HG03378 (cell line): Measurements from ENCODE around the gene FBXL7.

Experiments
- ATAC-seq: cut with Tn5 transposase; IDR thresholded peaks from one replicate; pipeline ENCODE4 v1.9.1; 2021; ENCODE audit warnings: mild to moderate bottlenecking, moderate library complexity; ENCODE audit not compliant: unreplicated experiment

The FBXL7 gene

DNA sequence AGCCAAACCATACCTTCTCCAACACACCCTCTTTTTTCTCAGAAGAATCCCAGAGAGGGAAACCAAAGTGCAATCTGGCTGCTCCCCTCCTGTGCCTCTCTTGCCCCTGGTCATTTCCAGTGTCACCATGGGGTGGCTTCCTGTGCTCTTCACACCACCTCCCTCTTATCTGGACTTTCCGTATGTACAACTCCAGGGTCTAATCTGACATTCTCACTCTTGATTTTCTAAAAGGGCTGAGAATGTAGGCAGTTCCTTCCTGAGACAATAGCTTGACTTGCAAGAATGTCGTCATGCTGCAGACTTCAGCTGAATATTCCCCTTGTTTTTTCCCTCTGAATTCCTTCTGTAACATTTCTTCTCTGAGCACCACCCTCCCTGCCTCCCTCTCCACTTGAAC, 110.2 kb downstream of the FBXL7 start:
- no peak for ATAC-seq

DNA sequence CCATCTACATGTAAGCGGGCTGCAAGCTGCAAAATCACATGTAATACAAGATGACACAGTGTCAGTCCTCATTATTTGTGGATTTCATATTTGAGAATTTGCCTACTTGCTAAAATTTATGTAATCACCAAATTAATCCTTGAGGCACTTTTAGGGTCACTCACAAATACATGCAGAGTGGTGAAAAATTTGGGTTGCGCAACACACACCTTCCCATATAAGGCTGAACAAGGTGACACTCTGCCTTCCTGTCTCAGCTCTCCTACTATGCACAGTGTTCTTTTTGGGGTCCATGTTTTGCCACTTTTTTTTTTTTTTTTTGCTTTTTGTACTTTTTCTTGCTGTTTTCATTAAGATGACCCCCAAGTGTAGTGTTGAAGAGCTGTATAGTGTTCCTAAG, 111.0 kb downstream of the FBXL7 start:
- ATAC-seq, result no peak

DNA sequence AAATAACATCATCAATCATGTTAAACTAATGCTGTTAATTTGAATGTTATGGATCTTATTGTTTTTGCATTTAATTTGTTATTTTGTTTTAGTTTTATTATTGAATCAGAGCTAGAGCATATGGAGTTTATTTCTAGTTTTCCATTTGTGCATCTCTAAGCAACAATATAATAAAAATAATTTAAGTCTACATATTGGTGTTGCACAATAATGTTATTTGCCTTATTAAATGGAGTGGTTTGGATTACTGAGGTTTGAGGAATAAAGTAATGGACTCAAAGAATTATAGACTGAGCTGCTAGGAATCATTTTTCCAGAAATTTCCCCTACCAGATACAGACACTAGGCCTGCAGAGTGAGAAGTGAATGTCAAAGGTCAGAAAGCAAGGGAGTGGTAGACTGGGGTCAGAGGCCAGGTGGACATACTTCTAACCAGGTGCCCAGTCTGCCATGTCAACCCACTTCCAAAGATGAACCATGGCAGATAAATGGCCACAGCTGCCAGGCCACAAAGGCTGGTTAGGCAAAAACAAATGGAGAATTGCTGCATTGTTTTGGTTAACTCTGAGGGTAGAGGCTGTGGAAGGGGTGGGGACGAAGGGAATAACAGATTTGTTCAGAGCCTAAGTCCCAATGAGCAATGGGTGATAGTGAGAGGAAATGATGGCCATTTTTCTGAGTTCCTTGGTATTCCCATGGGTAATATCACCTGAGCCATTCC, 113.1 kb downstream of the FBXL7 start:
- no peak for ATAC-seq

DNA sequence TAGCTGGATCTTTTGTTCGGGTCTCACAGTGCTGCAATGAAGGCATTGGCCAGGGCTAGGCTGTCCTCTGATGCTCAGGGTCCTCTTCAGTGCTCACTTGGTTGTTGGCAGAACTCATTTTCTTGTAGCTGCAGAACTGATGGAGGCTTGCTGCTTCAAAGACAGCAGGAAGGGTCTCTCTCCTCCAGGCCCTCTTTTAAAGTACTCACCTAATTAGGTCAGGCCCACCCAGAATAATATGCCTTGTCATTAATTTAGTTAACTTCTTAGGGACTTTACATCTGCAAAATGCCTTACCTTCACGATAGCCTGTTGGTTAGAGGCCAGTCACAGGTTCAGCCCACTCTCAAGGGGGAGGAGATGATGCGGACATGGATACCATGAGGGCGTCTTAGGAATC, 114.7 kb downstream of the FBXL7 start:
- ATAC-seq, result no peak

DNA sequence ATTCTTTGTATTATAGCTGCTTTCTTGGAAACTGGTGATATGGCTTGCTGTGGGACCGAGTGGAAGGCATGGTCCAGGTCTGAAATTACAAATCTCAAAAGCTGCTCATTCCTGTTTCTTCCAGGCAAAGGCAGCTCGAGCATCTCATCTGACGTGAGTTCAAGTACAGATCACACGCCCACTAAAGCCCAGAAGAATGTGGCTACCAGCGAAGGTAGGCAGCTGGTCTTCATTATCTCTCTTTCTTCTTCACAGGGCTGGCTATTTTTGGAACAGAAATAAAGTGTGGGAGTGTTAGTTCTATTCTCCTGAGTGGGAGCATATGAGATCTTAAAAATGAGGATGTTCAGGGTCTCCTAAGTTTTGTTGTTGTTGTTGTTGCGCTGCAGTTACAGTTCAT, 115.9 kb downstream of the FBXL7 start:
- ATAC-seq, result no peak

DNA sequence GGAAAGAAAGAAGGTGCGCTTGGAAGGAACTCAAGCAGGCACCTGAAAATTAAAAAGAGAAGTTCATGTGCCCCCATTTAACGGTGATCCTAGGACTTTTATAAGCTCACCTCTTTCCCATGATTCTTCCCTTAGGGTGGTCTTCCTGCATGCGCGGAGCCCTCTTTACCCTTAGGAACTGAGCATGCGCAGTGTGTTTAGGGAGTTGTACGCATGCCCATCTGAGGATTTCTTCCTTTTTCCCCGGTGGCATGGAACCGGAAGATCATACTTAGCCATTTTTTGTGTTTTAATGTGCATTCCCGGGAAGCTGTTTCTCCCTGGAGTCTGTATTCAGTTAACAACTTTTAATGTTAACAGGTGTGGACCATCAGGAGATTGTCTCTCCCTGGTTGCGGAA, 119.0 kb downstream of the FBXL7 start:
- no peak for ATAC-seq

DNA sequence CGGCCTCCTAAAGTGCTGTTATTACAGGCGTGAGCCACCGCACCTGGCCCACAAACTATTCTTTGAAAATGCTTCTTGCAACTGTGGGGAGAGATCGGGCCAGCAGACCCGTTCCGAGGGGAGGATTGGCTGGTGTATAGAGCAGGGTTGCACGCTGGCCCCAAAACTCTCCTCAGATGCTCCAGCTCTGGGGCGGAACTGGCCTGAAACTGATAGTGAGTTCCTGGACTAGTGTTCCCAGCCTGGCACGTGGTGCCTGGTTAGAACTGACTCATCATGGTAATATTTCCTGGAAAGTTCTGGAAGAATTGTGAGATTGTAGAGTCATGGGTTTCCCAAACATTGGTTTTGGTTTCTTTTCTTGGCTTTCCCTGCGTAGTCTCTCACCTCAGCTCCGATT, 120.5 kb downstream of the FBXL7 start:
- no peak for ATAC-seq

DNA sequence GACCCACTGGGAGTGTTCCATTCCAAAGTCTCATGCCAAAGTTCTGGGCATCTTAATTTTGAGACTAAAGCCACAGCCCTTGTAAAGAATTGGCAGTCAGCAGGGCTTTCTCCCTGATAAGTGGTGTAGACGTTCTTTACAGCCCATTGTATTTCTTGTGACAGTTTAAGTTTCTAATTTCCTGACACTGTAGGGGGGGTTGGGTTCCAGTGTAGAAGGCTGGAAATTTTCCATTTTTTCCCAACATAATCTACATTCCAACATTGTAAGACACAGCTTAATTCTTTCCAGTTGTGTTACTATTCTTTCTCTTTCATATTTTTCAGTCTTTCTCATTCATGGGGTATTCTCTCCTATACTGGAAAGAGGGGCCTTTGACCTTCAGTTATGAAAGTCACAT, 121.1 kb downstream of the FBXL7 start:
- ATAC-seq, result no peak

DNA sequence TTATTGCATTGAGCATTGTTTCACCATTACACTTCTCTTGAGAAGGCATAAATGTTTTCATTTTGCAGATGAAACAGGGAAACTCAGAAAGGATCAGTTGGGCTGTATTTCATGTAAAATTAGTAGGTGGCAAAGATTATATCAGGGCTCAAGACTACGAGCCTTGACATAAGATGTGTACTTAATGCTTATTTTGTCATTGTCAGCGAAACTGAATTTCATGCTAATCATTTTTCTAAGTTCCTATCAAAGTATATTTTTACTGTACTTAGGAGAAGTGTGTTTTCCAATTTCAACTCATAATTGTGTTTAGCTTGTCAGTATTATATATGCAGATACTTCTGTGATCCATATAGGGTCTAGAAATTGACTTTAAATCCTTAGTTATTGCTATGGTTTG, 123.8 kb downstream of the FBXL7 start:
- no peak for ATAC-seq

DNA sequence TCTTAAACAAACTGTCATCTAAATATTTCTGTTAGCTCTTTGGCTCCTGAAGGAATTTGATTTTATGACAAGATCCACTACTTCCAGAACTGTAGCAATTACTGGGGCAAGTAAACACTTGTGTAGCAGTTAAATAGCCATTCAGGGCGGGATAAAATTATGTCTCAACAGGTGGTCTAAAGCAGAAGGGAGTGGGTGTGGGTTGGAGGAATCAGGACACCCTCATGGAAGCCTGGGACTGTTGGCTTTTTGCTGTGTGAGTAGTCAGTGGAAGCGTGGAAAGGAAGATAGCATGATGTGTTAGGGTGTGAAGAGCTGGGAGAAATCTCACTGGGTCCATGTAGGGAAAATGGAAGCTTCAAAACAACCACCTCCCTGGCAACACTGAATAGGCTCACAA, 127.1 kb downstream of the FBXL7 start:
- ATAC-seq, result no peak

DNA sequence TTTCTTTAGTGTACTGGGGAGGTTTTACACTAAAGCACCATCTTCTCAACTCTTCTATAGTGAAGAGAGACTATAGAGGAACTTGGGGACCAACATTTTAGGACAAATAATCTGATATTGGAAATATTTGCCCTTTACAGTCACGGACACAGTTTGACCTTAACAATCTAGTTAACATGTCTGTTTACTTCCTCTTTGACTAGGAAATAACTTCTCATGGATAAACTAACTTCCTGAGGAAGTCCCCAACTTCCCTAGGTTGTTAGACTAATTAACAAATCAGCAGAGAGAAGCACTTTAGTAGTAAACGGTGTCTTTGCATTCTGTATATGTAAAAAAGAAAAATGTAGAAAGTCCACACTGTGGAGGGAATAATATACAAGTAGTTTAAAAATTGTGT, 127.7 kb downstream of the FBXL7 start:
- no peak for ATAC-seq

DNA sequence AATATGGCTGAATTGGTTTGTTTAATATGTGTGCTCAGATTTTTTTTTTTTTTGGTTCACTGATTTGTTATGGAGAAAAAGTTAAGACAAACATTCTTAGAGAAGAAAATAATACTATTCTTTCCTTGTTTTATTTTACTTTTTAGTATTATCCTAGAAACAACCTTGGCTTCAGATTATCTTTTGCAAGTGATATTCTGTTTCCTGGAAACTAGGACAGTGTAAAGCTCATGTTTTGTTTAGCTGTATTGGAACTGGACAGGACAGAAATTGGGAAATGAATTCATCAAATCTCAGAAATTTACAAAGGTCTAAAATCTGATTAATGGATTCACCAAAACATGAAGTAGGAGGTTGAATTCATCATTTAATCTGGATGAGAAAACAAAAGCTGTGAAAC, 130.5 kb downstream of the FBXL7 start:
- ATAC-seq, result no peak

DNA sequence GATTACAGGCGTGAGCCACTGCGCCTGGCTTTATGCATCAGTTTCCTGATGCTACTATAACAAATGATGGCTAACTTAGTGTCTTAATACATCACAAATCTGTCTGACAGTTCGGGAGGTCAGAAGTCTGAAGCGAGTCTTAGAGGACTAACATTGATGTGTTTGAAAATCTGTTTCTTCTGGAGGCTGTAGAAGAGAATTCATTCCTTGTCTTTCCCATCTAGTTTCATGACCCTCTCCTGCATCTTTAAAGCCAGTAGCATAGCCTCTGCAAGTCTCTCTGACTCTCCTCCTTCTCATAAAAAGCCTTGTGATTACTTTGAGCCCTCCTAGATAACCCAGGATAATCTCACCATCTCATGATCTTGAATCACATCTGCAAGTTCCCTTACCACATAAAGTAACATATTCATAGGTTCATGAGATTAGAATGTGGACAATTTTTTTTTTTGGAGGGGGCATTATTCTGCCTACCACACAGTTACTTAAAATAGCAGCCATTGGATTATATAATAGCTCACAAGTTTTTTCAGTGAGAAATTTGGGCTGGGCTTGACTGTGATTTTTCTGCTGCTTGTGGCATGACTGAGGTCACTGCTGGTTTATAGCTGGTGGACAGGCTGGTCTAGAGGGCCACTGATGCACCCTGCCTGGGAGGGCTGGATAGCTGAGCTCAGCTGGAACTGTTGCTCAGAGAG, 134.8 kb downstream of the FBXL7 start:
- ATAC-seq, result no peak

DNA sequence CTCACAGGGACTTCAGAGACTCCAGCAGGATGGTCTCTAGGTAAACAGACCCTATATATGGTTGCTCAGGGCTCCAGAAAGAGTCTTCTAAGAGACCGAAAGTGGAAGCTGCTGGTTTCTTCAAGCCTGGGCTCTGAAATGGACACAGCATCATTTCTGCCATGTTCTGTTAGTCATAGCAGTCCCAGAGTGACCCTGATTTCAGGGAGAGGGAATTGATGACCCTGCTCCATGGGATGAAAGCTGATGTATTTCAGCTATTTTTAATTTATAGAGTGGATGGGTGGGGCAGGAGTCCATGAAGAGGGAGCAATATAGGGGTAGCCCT, 135.3 kb downstream of the FBXL7 start:
- no peak for ATAC-seq

DNA sequence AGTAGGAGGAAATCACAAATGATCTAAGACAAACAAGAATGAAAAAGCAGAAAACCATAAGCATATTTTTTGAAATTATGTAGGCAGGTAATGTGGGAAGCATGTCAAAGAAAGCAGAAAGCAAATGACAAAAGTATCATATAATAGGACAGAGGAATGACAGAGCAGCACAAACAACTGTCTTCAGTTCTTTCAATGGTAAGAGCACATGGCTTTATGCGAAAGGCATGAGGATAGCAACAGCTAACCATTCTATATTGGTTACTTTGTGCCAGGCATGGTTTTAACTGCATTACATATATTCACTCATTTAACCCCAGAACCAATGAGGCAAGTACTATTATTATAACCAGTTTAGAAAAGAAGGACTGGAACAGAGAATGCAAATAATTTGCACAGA, 137.4 kb downstream of the FBXL7 start:
- no peak for ATAC-seq

DNA sequence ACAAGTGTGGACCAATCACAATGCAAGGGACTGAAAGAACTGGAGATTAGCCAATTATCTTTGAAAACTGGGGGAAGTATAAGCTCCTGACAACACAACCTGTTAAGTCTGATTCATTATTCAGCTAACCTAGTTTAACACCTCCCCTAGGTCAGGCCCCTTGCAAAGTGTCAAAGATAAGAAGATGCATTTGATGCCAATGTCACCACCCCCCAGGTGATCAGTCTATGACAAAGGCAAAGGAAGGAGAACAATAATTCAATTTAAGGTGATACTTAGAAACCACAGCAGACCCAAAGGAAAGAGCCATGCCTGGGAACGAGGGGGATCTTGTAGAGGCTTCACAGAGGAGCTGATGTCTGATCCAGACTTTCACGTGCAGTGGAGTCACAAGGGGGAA, 137.9 kb downstream of the FBXL7 start:
- ATAC-seq, result no peak

DNA sequence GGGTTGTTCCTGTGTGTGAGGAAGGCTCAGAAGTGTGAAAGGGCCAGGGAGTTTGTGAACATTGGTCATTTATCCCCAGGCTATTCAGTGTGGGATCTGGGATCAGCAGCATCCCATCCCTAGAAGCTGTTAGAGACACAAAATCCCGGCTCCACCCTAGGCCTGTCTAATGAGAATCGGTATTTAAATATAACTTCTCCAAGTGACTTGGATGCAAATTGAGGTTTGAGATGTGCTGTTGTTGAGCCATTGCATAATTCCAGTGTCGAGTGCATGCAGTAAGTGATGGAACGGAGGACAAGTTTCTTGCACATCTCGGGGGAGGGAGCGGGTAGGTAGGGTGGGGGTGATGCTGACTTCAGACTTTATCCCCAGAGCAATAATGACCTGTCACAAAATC, 138.3 kb downstream of the FBXL7 start:
- ATAC-seq, result no peak

DNA sequence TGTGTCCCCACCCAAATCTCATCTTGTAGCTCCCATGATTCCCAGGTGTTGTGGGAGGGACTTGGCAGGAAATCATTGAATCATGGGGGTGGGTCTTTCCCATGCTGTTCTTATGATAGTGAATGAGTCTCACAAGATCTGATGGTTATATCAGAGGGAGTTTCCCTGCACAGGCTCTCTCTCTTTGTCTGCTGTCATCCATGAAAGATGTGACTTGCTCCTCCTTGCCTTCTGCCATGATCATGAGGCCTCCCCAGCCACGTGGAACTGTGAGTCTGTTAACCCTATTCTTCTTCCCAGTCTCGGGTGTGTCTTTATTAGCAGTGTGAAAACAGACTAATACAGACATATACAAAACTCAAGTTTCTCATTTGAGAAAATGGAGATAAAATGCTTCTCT, 139.3 kb downstream of the FBXL7 start:
- ATAC-seq, result no peak

DNA sequence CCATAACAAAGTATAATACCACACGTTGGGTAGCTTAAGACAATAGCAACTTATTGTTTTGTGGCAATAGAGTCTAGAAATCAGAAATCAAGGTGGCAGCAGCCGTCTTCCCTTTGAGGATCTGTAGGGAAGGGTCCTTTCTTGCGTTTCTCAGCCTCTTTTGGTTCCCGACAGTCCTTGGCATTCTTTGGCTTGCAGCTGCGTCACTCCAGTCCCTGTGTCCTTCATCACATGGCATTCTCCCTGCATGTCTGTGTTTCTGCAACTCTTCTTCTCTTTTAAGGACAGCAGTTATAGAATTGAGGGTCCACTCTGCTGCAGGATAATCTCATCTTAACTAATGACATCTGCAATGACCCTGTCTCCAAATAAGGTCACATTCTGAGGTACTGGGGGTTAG, 140.1 kb downstream of the FBXL7 start:
- ATAC-seq, result no peak

DNA sequence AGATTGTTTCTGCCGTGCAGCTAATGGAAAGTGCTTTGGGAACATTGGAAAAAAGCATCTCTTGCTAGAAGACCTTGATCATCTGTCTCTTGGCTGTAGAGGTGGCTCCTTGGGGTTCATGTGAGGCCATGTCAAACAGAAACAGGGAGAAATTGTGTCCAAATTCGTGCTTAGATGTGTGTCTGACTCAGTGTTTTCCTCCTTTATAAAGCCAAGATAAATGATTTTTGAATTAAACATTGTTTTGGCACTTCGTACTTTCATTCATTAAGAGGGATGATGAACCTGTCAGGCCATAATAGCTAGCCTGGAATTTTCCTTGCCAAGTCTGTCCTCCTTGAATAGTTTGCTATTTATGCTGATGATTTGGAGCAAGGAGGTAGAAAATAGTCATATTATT, 143.8 kb downstream of the FBXL7 start:
- ATAC-seq, result no peak

DNA sequence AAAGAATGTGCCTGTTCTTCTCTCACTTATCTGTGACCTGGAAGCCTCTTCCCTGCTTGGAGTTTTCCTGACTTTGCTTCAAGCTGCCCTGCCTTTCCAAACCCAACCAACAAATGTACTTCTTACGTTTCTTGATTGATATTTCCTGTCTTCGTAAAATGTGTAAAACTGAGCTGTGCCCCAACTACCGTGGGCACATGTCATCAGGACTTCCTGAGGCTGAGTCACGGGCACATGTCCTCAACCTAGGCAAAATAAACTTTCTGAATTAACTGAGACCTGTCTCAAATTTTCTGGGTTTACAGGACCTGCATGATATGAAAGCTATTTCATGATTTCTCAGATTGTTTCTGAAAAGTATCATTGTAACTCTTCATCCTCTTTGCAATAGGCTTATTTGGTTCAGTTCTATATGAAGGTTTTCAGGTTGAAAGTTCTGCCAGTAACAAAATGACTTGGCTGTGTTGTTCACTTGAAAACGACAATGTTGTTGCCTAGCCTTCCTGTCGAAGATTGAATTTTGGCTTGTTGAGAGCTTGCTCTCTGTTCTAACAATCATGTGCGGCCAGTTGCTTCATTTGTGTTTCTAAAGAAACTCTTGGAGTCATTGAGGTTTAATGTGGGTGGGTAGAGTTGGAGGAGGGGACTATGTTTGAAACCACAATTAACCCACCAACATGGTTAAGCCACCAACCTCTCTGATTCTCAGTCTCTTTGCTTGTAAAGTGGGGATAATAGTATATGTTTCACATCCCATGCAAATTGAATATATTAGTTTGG, 145.6 kb downstream of the FBXL7 start:
- ATAC-seq, result no peak

DNA sequence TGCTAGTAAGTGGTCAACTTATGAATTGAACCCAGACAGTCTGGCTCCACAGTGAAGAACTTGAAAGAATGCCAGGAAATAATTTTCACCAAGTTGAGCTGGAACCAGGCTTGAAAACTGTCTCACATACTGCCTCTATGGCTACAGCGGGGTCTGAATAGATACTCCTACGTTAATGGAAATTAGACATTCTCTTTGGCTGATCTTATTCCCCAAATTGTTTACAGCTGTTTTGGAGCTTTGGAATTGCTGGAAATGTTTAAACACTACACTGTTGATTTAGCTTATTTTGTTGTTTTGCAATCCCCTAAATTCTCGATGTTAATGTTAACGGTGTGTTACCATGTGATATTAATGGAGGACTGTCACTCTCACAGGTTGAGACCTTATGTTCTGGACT, 146.4 kb downstream of the FBXL7 start:
- no peak for ATAC-seq
